Hepatocyte (in vitro differentiated cells): ENCODE data around the gene HLA-DMB. TPM values are rescaled to one million over a fixed set of nuclear protein-coding genes. Genes with fewer than 3 reads are reported as not detected.

Experiments
- DNase-seq: peaks from one replicate; pipeline ENCODE4 v3.0.0-alpha.2; 2016; ENCODE audit warnings: low spot score
- H2AFZ ChIP-seq: fragments of 200-600 bp; sonication (generic); 2 replicates; pipeline ENCODE4 v1.6.0; 2016; ENCODE audit warnings: antibody characterized with exemption, mild to moderate bottlenecking
- H3K27ac ChIP-seq: fragments of 200-600 bp; sonication (generic); 2 replicates; pipeline ENCODE4 v1.5.1; 2016; ENCODE audit warnings: mild to moderate bottlenecking
- H3K27me3 ChIP-seq: fragments of 200-600 bp; sonication (generic); 2 replicates; pipeline ENCODE4 v1.6.1; 2016
- H3K36me3 ChIP-seq: fragments of 200-600 bp; sonication (generic); replicated peaks from 2 replicates; pipeline ENCODE4 v1.5.1; 2016; ENCODE audit warnings: low read depth; ENCODE audit not compliant: insufficient read depth
- H3K4me1 ChIP-seq: fragments of 200-600 bp; sonication (generic); 2 replicates; pipeline ENCODE4 v1.5.1; 2016; ENCODE audit warnings: mild to moderate bottlenecking, moderate library complexity; ENCODE audit not compliant: insufficient read depth
- H3K4me2 ChIP-seq: fragments of 200-600 bp; sonication (generic); 2 replicates; pipeline ENCODE4 v1.6.0; 2016
- H3K4me3 ChIP-seq: fragments of 200-600 bp; sonication (generic); 2 replicates; pipeline ENCODE4 v1.5.1; 2016; ENCODE audit warnings: mild to moderate bottlenecking
- H3K79me2 ChIP-seq: fragments of 200-600 bp; sonication (generic); 2 replicates; pipeline ENCODE4 v1.6.0; 2017; ENCODE audit warnings: mild to moderate bottlenecking
- H3K9me2 ChIP-seq: fragments of 200-600 bp; sonication (generic); replicated peaks from 2 replicates; pipeline ENCODE4 v1.6.0; 2017; ENCODE audit warnings: mild to moderate bottlenecking; ENCODE audit not compliant: insufficient read depth
- H3K9me3 ChIP-seq: fragments of 200-600 bp; sonication (generic); 2 replicates; pipeline ENCODE4 v1.5.1; 2016; ENCODE audit warnings: low read depth, mild to moderate bottlenecking
- H4K20me1 ChIP-seq: fragments of 200-600 bp; sonication (generic); 2 replicates; pipeline ENCODE4 v1.6.0; 2016; ENCODE audit warnings: mild to moderate bottlenecking; ENCODE audit not compliant: insufficient read depth, poor library complexity, severe bottlenecking
- CTCF ChIP-seq: fragments of 200-600 bp; sonication (generic); IDR thresholded peaks from 2 replicates; pipeline ENCODE4 v1.5.1; 2016; ENCODE audit warnings: antibody characterized with exemption, mild to moderate bottlenecking; ENCODE audit not compliant: poor library complexity
- EZH2 ChIP-seq: fragments of 200-600 bp; sonication (generic); IDR thresholded peaks from 2 replicates; pipeline ENCODE4 v1.6.1; 2016; ENCODE audit warnings: antibody characterized with exemption, mild to moderate bottlenecking, borderline replicate concordance
- EZH2phosphoT487 ChIP-seq: fragments of 200-600 bp; sonication (generic); IDR thresholded peaks from one replicate; pipeline ENCODE4 v1.6.1; 2018; ENCODE audit warnings: antibody characterized with exemption, mild to moderate bottlenecking, low read depth, moderate library complexity; ENCODE audit not compliant: unreplicated experiment, severe bottlenecking
- WGBS: methylation state at CpG from one replicate; pipeline ENCODE4 v1.1.6; 2016; ENCODE audit warnings: low lambda C conversion rate; ENCODE audit errors: missing lambda C conversion rate; 5-methylcytosine and 5-hydroxymethylcytosine counted together
- polyA plus RNA-seq: library from polyadenylated mRNA; unstranded; fragments of >200 nt; fragmentation: Nextera tagmentation; extraction: Ambion mirVana; gene quantifications from 2 replicates; pipeline ENCODE4 v1.2.1, GENCODE V29; 2016
- total RNA-seq: library from RNA; depleted of rRNA; stranded (reverse); fragments of >200 nt; gene quantifications from 2 replicates; pipeline ENCODE4 v1.2.3, GENCODE V29; 2014

Gene HLA-DMB
- total and polyA plus RNA-seq, 2 experiments from 2014 or later = 1.00 to 1.7 TPM

- no peak overlapping the region for H3K4me2 ChIP-seq
- H3K4me1 ChIP-seq = peaks cover 10% of the 10 kb centered on the region
- peaks cover 11% of the 10 kb centered on the region for H3K79me2 ChIP-seq
- H3K27ac ChIP-seq = no peak overlapping the region
- TF ChIP-seq CTCF (no peak), EZH2 (no peak), EZH2phosphoT487 (no peak)
- WGBS = 58% methylated on average over 1 of the region's 1 CpG
- H3K9me3 ChIP-seq = no peaks in the 10 kb centered on the region
- H3K36me3 ChIP-seq = no peaks in the 10 kb centered on the region
- no peak overlapping the region for H3K4me3 ChIP-seq
- no peaks in the 10 kb centered on the region for H3K9me2 ChIP-seq
- H3K27me3 ChIP-seq = peaks cover 6% of the 10 kb centered on the region
- no peak overlapping the region for H2AFZ ChIP-seq
- no peaks in the 10 kb centered on the region for H4K20me1 ChIP-seq
- no peak for DNase-seq
Measured at GRCh38 chr6:32890831-32891230, 50.0 kb downstream of the HLA-DMB start.

- Histone ChIP-seq H3K79me2 (peaks cover 3% of the 10 kb centered on the region), H3K4me3 (no peak overlapping the region), H4K20me1 (no peaks in the 10 kb centered on the region), H3K9me3 (no peaks in the 10 kb centered on the region), H3K4me2 (no peak overlapping the region), H3K36me3 (no peaks in the 10 kb centered on the region), H3K27ac (no peak overlapping the region), H3K27me3 (peaks cover 6% of the 10 kb centered on the region), H3K4me1 (peaks cover 5% of the 10 kb centered on the region), H2AFZ (no peak overlapping the region), H3K9me2 (no peaks in the 10 kb centered on the region)
- 74% methylated on average over 1 of the region's 1 CpG for WGBS
- no peak for DNase-seq
- TF ChIP-seq EZH2 (no peak), EZH2phosphoT487 (no peak), CTCF (no peak)
Measured at GRCh38 chr6:32889533-32889932, 51.3 kb downstream of the HLA-DMB start.

GRCh38 chr6:32888576-32888975, 52.3 kb downstream of the HLA-DMB start:
- Histone ChIP-seq H3K4me3 (no peak overlapping the region), H3K27me3 (peaks cover 6% of the 10 kb centered on the region), H3K9me3 (no peaks in the 10 kb centered on the region), H2AFZ (no peak overlapping the region), H3K27ac (no peak overlapping the region), H3K4me1 (peaks cover 5% of the 10 kb centered on the region), H3K4me2 (no peak overlapping the region), H3K36me3 (no peaks in the 10 kb centered on the region), H3K79me2 (peaks cover 3% of the 10 kb centered on the region), H4K20me1 (no peaks in the 10 kb centered on the region), H3K9me2 (no peaks in the 10 kb centered on the region)
- TF ChIP-seq EZH2 (no peak), CTCF (no peak), EZH2phosphoT487 (no peak)
- 92% methylated on average over 2 of the region's 2 CpGs for WGBS
- no peak for DNase-seq

GRCh38 chr6:32887616-32888015, 53.2 kb downstream of the HLA-DMB start:
- WGBS = 85% methylated on average over 5 of the region's 5 CpGs
- Histone ChIP-seq H3K79me2 (no peaks in the 10 kb centered on the region), H3K36me3 (no peaks in the 10 kb centered on the region), H3K9me2 (no peaks in the 10 kb centered on the region), H4K20me1 (no peaks in the 10 kb centered on the region), H3K4me1 (no peaks in the 10 kb centered on the region), H3K27me3 (peaks cover 6% of the 10 kb centered on the region), H3K27ac (no peak overlapping the region), H2AFZ (no peak overlapping the region), H3K9me3 (no peaks in the 10 kb centered on the region), H3K4me3 (no peak overlapping the region), H3K4me2 (no peak overlapping the region)
- no peak for DNase-seq
- TF ChIP-seq CTCF (no peak), EZH2phosphoT487 (no peak), EZH2 (no peak)
